ENCODE data around the gene PDSS2.

The PDSS2 gene

GRCh38 chr6:107267634-107268033, 191.7 kb downstream of the PDSS2 start:
- TF ChIP-seq POLR2AphosphoS5 (IDR thresholded peaks at IDR 0.05; ENCODE audit: low read depth, low read length) (no peak), FOXP2 (optimal IDR thresholded peaks at IDR 0.05; ENCODE audit: borderline replicate concordance, extremely low read depth, extremely low read length, insufficient read depth) (no peak), TAF1 (IDR thresholded peaks at IDR 0.05; ENCODE audit: borderline replicate concordance, insufficient read depth, low read length) (no peak), REST (IDR thresholded peaks at IDR 0.05; ENCODE audit: insufficient read depth in 1 of 2, low read depth in 2 of 2, low read length in 2 of 2) (no peak), SIN3A (IDR thresholded peaks at IDR 0.05; ENCODE audit: borderline replicate concordance, insufficient read depth, low read length) (no peak)

GRCh38 chr6:107267006-107267405, 192.4 kb downstream of the PDSS2 start:
- TF ChIP-seq FOXP2 (optimal IDR thresholded peaks at IDR 0.05; ENCODE audit: borderline replicate concordance, extremely low read depth, extremely low read length, insufficient read depth) = no peak
- no peak for TF ChIP-seq SIN3A (IDR thresholded peaks at IDR 0.05; ENCODE audit: borderline replicate concordance, insufficient read depth, low read length)
- no peak for TF ChIP-seq REST (IDR thresholded peaks at IDR 0.05; ENCODE audit: insufficient read depth in 1 of 2, low read depth in 2 of 2, low read length in 2 of 2)
- TF ChIP-seq POLR2AphosphoS5 (IDR thresholded peaks at IDR 0.05; ENCODE audit: low read depth, low read length) = no peak
- TF ChIP-seq TAF1 (IDR thresholded peaks at IDR 0.05; ENCODE audit: borderline replicate concordance, insufficient read depth, low read length) = no peak

- no peak for TF ChIP-seq FOXP2 (optimal IDR thresholded peaks at IDR 0.05; ENCODE audit: borderline replicate concordance, extremely low read depth, extremely low read length, insufficient read depth)
- no peak for TF ChIP-seq REST (IDR thresholded peaks at IDR 0.05; ENCODE audit: insufficient read depth in 1 of 2, low read depth in 2 of 2, low read length in 2 of 2)
- no peak for TF ChIP-seq TAF1 (IDR thresholded peaks at IDR 0.05; ENCODE audit: borderline replicate concordance, insufficient read depth, low read length)
- TF ChIP-seq POLR2AphosphoS5 (IDR thresholded peaks at IDR 0.05; ENCODE audit: low read depth, low read length) = no peak
- TF ChIP-seq SIN3A (IDR thresholded peaks at IDR 0.05; ENCODE audit: borderline replicate concordance, insufficient read depth, low read length) = no peak
These were observed 192.8 kb downstream of the PDSS2 start for GRCh38 chr6:107266563-107266962.

- TF ChIP-seq POLR2AphosphoS5 (IDR thresholded peaks at IDR 0.05; ENCODE audit: low read depth, low read length) = no peak
- no peak for TF ChIP-seq REST (IDR thresholded peaks at IDR 0.05; ENCODE audit: insufficient read depth in 1 of 2, low read depth in 2 of 2, low read length in 2 of 2)
- TF ChIP-seq SIN3A (IDR thresholded peaks at IDR 0.05; ENCODE audit: borderline replicate concordance, insufficient read depth, low read length) = no peak
- no peak for TF ChIP-seq FOXP2 (optimal IDR thresholded peaks at IDR 0.05; ENCODE audit: borderline replicate concordance, extremely low read depth, extremely low read length, insufficient read depth)
- TF ChIP-seq TAF1 (IDR thresholded peaks at IDR 0.05; ENCODE audit: borderline replicate concordance, insufficient read depth, low read length) = no peak
These were observed 195.0 kb downstream of the PDSS2 start for GRCh38 chr6:107264357-107264840.

GRCh38 chr6:107259951-107260350, 199.4 kb downstream of the PDSS2 start:
- no peak for TF ChIP-seq POLR2AphosphoS5 (IDR thresholded peaks at IDR 0.05; ENCODE audit: low read depth, low read length)
- no peak for TF ChIP-seq FOXP2 (optimal IDR thresholded peaks at IDR 0.05; ENCODE audit: borderline replicate concordance, extremely low read depth, extremely low read length, insufficient read depth)
- TF ChIP-seq SIN3A (IDR thresholded peaks at IDR 0.05; ENCODE audit: borderline replicate concordance, insufficient read depth, low read length) = no peak
- no peak for TF ChIP-seq REST (IDR thresholded peaks at IDR 0.05; ENCODE audit: insufficient read depth in 1 of 2, low read depth in 2 of 2, low read length in 2 of 2)
- TF ChIP-seq TAF1 (IDR thresholded peaks at IDR 0.05; ENCODE audit: borderline replicate concordance, insufficient read depth, low read length) = no peak

Measured in PFSK-1 (cell line).